ENCODE results near the gene EREG. TPM values are rescaled to one million over a fixed set of nuclear protein-coding genes. Genes with fewer than 3 reads are reported as not detected.

The EREG gene
- total and polyA plus RNA-seq, 2 of the 8 experiments (the other 6 are each of a cell fraction or from before 2014, with no cell fraction given) = not detected

DNA sequence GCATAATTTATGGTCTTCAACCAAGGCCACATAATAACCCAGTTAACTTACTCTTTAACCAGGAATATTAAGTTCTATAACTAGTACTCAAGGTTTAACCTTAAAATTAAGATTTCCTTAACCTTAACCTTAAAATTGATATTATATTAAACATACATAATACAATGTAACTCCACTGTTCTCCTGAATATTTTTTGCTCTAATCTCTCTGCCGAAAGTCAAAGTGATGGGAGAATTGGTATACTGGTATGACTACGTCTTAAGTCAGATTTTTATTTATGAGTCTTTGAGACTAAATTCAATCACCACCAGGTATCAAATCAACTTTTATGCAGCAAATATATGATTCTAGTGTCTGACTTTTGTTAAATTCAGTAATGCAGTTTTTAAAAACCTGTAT, 22.8 kb downstream of the EREG start:
- H2AK5ac ChIP-seq (ENCODE audit: low read depth, low read length) = no peak overlapping the region
- no peak overlapping the region for H3K4ac ChIP-seq (replicated peaks; ENCODE audit: insufficient read length, low read depth, low read length)
- H4K5ac ChIP-seq (ENCODE audit: insufficient read length, low read depth, low read length) = no peak overlapping the region
- no peak overlapping the region for H2BK120ac ChIP-seq (replicated peaks; ENCODE audit: low read depth, low read length)
- H3K4me1 ChIP-seq (replicated peaks in 1 of 4; ENCODE audit: control insufficient read depth in 3 of 4, insufficient read depth in 4 of 4, low read length in 3 of 4) = no peaks in the 10 kb centered on the region
- H4K91ac ChIP-seq (replicated peaks; ENCODE audit: insufficient read length, low read length) = no peak overlapping the region
- H2BK20ac ChIP-seq (ENCODE audit: low read length) = no peak overlapping the region
- no peak overlapping the region for H3K27ac ChIP-seq (ENCODE audit: low read depth, low read length)
- H3K36me3 ChIP-seq (ENCODE audit: control insufficient read depth in 2 of 4, insufficient read depth in 4 of 4, low read length in 3 of 4) = no peaks in the 10 kb centered on the region
- H4K20me1 ChIP-seq (replicated peaks in 1 of 2; ENCODE audit: control insufficient read depth in 1 of 2, insufficient read depth in 2 of 2, low read length in 2 of 2) = no peaks in the 10 kb centered on the region
- H3K27me3 ChIP-seq (replicated peaks in 1 of 4; ENCODE audit: control insufficient read depth in 3 of 4, extremely low read depth in 1 of 4, insufficient read depth in 3 of 4, low read length in 3 of 4) = no peaks in the 10 kb centered on the region
- no peak overlapping the region for H3K4me3 ChIP-seq (ENCODE audit: extremely low read depth in 1 of 4, insufficient read depth in 2 of 4, low read depth in 3 of 4, low read length in 4 of 4)
- ChIA-PET CTCF (ENCODE audit: partially characterized antibody) (interaction anchor here (0.7 kb wide), 1 partner anchor 210 kb away, joined by 3 read pairs; no protein-coding TSS in a partner anchor), POLR2A (ENCODE audit: partially characterized antibody) (no interaction called here)
- H4K8ac ChIP-seq (ENCODE audit: extremely low read depth, insufficient read depth, low read length) = no peak overlapping the region
- no peak overlapping the region for H2AFZ ChIP-seq (ENCODE audit: low read length)
- H3K79me2 ChIP-seq (ENCODE audit: control insufficient read depth in 1 of 2, insufficient read depth in 2 of 2, low read length in 2 of 2) = no peaks in the 10 kb centered on the region
- WGBS, 2 experiments (ENCODE audit: extremely low coverage in 1 of 2, insufficient coverage in 1 of 2, insufficient read length in 1 of 2, insufficient replicate concordance in 2 of 2, low coverage in 1 of 2, low lambda C conversion rate in 2 of 2, missing lambda C conversion rate in 1 of 2) = 95% methylated on average over 2 of the region's 2 CpGs; no CpG with 5 or more reads in 1 of the 2 experiments
- no peaks in the 10 kb centered on the region for H3K23me2 ChIP-seq (ENCODE audit: low read depth, low read length)
- H3K23ac ChIP-seq (ENCODE audit: insufficient read length) = no peak overlapping the region
- FAIRE-seq = no peak
- DNase-seq (ENCODE audit: low read depth in 1 of 2, low spot score in 2 of 2) = no peak
- no peak overlapping the region for H3K56ac ChIP-seq (replicated peaks; ENCODE audit: insufficient read length, low read depth, low read length)
- TF ChIP-seq TAF1 (IDR thresholded peaks at IDR 0.05; ENCODE audit: low read depth, low read length) (no peak), YY1 (IDR thresholded peaks at IDR 0.05; ENCODE audit: low read depth, low read length) (no peak), KDM1A (IDR thresholded peaks at IDR 0.05; ENCODE audit: borderline replicate concordance, low read length) (no peak), RXRA (IDR thresholded peaks at IDR 0.05; ENCODE audit: insufficient read depth, low read depth, low read length) (no peak), POLR2AphosphoS5 (IDR thresholded peaks at IDR 0.05; ENCODE audit: low read depth, low read length) (no peak), NANOG (IDR thresholded peaks at IDR 0.05; ENCODE audit: insufficient read depth, low read depth, low read length, poor library complexity, severe bottlenecking) (no peak), SUZ12 (IDR thresholded peaks at IDR 0.05; ENCODE audit: low read length) (no peak), EGR1 (IDR thresholded peaks at IDR 0.05; ENCODE audit: borderline replicate concordance, low read depth, low read length) (no peak), KDM4A (IDR thresholded peaks at IDR 0.05; ENCODE audit: low read depth, low read length, severe bottlenecking) (no peak)
- TF ChIP-seq, protein P1, sequence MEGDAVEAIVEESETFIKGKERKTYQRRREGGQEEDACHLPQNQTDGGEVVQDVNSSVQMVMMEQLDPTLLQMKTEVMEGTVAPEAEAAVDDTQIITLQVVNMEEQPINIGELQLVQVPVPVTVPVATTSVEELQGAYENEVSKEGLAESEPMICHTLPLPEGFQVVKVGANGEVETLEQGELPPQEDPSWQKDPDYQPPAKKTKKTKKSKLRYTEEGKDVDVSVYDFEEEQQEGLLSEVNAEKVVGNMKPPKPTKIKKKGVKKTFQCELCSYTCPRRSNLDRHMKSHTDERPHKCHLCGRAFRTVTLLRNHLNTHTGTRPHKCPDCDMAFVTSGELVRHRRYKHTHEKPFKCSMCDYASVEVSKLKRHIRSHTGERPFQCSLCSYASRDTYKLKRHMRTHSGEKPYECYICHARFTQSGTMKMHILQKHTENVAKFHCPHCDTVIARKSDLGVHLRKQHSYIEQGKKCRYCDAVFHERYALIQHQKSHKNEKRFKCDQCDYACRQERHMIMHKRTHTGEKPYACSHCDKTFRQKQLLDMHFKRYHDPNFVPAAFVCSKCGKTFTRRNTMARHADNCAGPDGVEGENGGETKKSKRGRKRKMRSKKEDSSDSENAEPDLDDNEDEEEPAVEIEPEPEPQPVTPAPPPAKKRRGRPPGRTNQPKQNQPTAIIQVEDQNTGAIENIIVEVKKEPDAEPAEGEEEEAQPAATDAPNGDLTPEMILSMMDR (IDR thresholded peaks at IDR 0.05; ENCODE audit: control extremely low read depth in 1 of 3, insufficient read depth in 1 of 3, low read depth in 1 of 3, low read length in 3 of 3) = no peak
- no peak overlapping the region for H2BK15ac ChIP-seq (ENCODE audit: low read length)
- H3K18ac ChIP-seq (ENCODE audit: extremely low read depth, low read length) = no peak overlapping the region
- no peaks in the 10 kb centered on the region for H3K79me1 ChIP-seq (ENCODE audit: low read depth, low read length)
- no peaks in the 10 kb centered on the region for H3K9me3 ChIP-seq (ENCODE audit: insufficient read depth in 2 of 2, low read depth in 1 of 2, low read length in 1 of 2)
- no peak overlapping the region for H2BK5ac ChIP-seq (ENCODE audit: low read depth, low read length)
- no peak overlapping the region for H3K14ac ChIP-seq (ENCODE audit: insufficient read length)
- no peak overlapping the region for H3K9ac ChIP-seq (replicated peaks in 1 of 4; ENCODE audit: extremely low read depth in 1 of 4, low read depth in 3 of 4, low read length in 3 of 4)
- no peak overlapping the region for H2BK12ac ChIP-seq (ENCODE audit: low read depth, low read length)
- H3K4me2 ChIP-seq (ENCODE audit: insufficient read depth in 1 of 2, low read depth in 2 of 2, low read length in 2 of 2) = no peak overlapping the region
